Measurements from ENCODE around the gene YJU2.

- TF ChIP-seq CTCF (IDR thresholded peaks at IDR 0.05; ENCODE audit: low read depth, low read length, missing input control): no peak
- no peak for TF ChIP-seq YY1 (IDR thresholded peaks at IDR 0.05)
- TF ChIP-seq EGR1 (IDR thresholded peaks at IDR 0.05; ENCODE audit: low read depth in 2 of 2): no peak
- TF ChIP-seq GABPA (IDR thresholded peaks at IDR 0.05 in 1 of 2, conservative IDR thresholded peaks at IDR 0.05 in 1 of 2): no peak
- no peak for TF ChIP-seq REST (IDR thresholded peaks at IDR 0.05)
- no peak for TF ChIP-seq FOXA1 (IDR thresholded peaks at IDR 0.05)
- TF ChIP-seq JUND (IDR thresholded peaks at IDR 0.05): no peak
- no peak for TF ChIP-seq RAD21 (IDR thresholded peaks at IDR 0.05)
- no peak for TF ChIP-seq NR2F2 (IDR thresholded peaks at IDR 0.05)
- no peak for TF ChIP-seq SP1 (IDR thresholded peaks at IDR 0.05)
- TF ChIP-seq TAF1 (conservative IDR thresholded peaks at IDR 0.05): no peak
- no peak for TF ChIP-seq MAX (IDR thresholded peaks at IDR 0.05)
- TF ChIP-seq RXRA (IDR thresholded peaks at IDR 0.05): no peak
- no peak for TF ChIP-seq ATF3 (IDR thresholded peaks at IDR 0.05)
These were observed 8.0 kb upstream of the YJU2 start for GRCh38 chr19:4238831-4239230.

All from liver (tissue), 3 donors.